H9 (cell line): ENCODE measurements around the gene TRNP1. TPM values are rescaled to one million over a fixed set of nuclear protein-coding genes. Genes with fewer than 3 reads are reported as not detected.

Experiments
- DNase-seq: peaks from one replicate; pipeline ENCODE4 v3.0.0-alpha.2; 2017
- H2AFZ ChIP-seq: one replicate; pipeline ENCODE4 v1.6.1; 2013; ENCODE audit warnings: mild to moderate bottlenecking, low read length, control low read depth, moderate library complexity
- H2AK5ac ChIP-seq: 2 replicates; pipeline ENCODE4 v1.6.1; 2013; ENCODE audit warnings: low read length, control low read depth, mixed read lengths; ENCODE audit not compliant: insufficient read length
- H2BK120ac ChIP-seq: one replicate; pipeline ENCODE4 v1.6.1; 2013; ENCODE audit warnings: low read depth, mild to moderate bottlenecking, low read length, control low read depth, inconsistent platforms; ENCODE audit not compliant: poor library complexity, severe bottlenecking
- H2BK12ac ChIP-seq: 2 replicates; pipeline ENCODE4 v1.6.1; 2013; ENCODE audit warnings: low read length, control low read depth, mixed read lengths, low read depth; ENCODE audit not compliant: insufficient read length
- H2BK15ac ChIP-seq: 2 replicates; pipeline ENCODE4 v1.6.1; 2013; ENCODE audit warnings: low read depth, low read length, control low read depth
- H2BK20ac ChIP-seq: one replicate; pipeline ENCODE4 v1.6.1; 2013; ENCODE audit warnings: low read depth, mild to moderate bottlenecking, low read length, control low read depth, inconsistent platforms; ENCODE audit not compliant: poor library complexity, severe bottlenecking
- H2BK5ac ChIP-seq: 2 replicates; pipeline ENCODE4 v1.6.1; 2013; ENCODE audit warnings: low read length, control low read depth, mixed read lengths; ENCODE audit not compliant: insufficient read length
- H3K14ac ChIP-seq: 2 replicates; pipeline ENCODE4 v1.6.1; 2013; ENCODE audit warnings: low read length, control low read depth; ENCODE audit not compliant: insufficient read depth
- H3K18ac ChIP-seq: 2 replicates; pipeline ENCODE4 v1.6.1; 2013; ENCODE audit warnings: low read depth, mild to moderate bottlenecking, mixed read lengths, low read length, control low read depth; ENCODE audit not compliant: insufficient read length
- H3K23ac ChIP-seq: 2 replicates; pipeline ENCODE4 v1.6.1; 2013; ENCODE audit warnings: low read length, control low read depth, mixed read lengths, low read depth; ENCODE audit not compliant: insufficient read length
- H3K23me2 ChIP-seq: 2 replicates; pipeline ENCODE4 v1.6.1; 2013; ENCODE audit warnings: low read depth, mild to moderate bottlenecking, mixed read lengths, low read length, control low read depth; ENCODE audit not compliant: insufficient read length, poor library complexity, severe bottlenecking
- H3K27ac ChIP-seq: 2 replicates; pipeline ENCODE4 v1.5.1; 2013; ENCODE audit warnings: low read length, control low read depth, mixed read lengths, low read depth; ENCODE audit not compliant: insufficient read length
- H3K27me3 ChIP-seq: 2 replicates; pipeline ENCODE4 v1.6.1; 2013; ENCODE audit warnings: low read length, control low read depth, inconsistent platforms; ENCODE audit not compliant: insufficient read depth
- H3K4ac ChIP-seq: 2 replicates; pipeline ENCODE4 v1.6.1; 2013; ENCODE audit warnings: low read depth, mild to moderate bottlenecking, control low read depth, inconsistent platforms, low read length, moderate library complexity
- H3K4me1 ChIP-seq: 2 replicates; pipeline ENCODE4 v1.6.1; 2013; ENCODE audit warnings: low read length, control low read depth, inconsistent platforms; ENCODE audit not compliant: insufficient read depth
- H3K4me2 ChIP-seq: 2 replicates; pipeline ENCODE4 v1.6.1; 2013; ENCODE audit warnings: low read length, control low read depth, mixed read lengths; ENCODE audit not compliant: insufficient read length, insufficient read depth
- H3K56ac ChIP-seq: 2 replicates; pipeline ENCODE4 v1.6.1; 2013; ENCODE audit warnings: low read depth, mild to moderate bottlenecking, mixed read lengths, low read length, control low read depth; ENCODE audit not compliant: insufficient read length
- H3K79me1 ChIP-seq: 2 replicates; pipeline ENCODE4 v1.6.1; 2013; ENCODE audit warnings: low read depth, mild to moderate bottlenecking, moderate library complexity, low read length, control low read depth, inconsistent platforms; ENCODE audit not compliant: insufficient read depth, poor library complexity, severe bottlenecking
- H3K79me2 ChIP-seq: 2 replicates; pipeline ENCODE4 v1.6.1; 2013; ENCODE audit warnings: low read length, control low read depth, inconsistent platforms; ENCODE audit not compliant: insufficient read depth
- H3K9ac ChIP-seq: 2 replicates; pipeline ENCODE4 v1.6.1; 2013; ENCODE audit warnings: low read length, control low read depth, mixed read lengths; ENCODE audit not compliant: insufficient read length; ENCODE audit errors: extremely low read depth
- H3K9me3 ChIP-seq: one replicate; pipeline ENCODE4 v1.6.1; 2013; ENCODE audit warnings: low read depth, low read length, inconsistent platforms; ENCODE audit not compliant: control insufficient read depth
- H3T11ph ChIP-seq: one replicate; pipeline ENCODE4 v1.6.1; 2013; ENCODE audit warnings: mild to moderate bottlenecking, low read length, control low read depth, inconsistent platforms
- H4K20me1 ChIP-seq: one replicate; pipeline ENCODE4 v1.6.1; 2013; ENCODE audit not compliant: control insufficient read depth, insufficient read length, insufficient read depth
- H4K5ac ChIP-seq: 2 replicates; pipeline ENCODE4 v1.6.1; 2013; ENCODE audit warnings: low read depth, mild to moderate bottlenecking, mixed read lengths, low read length, control low read depth; ENCODE audit not compliant: insufficient read length
- H4K8ac ChIP-seq: replicated peaks from 2 replicates; pipeline ENCODE4 v1.6.1; 2013; ENCODE audit warnings: low read length, control low read depth, mixed read lengths, low read depth; ENCODE audit not compliant: insufficient read length
- H4K91ac ChIP-seq: 2 replicates; pipeline ENCODE4 v1.6.1; 2013; ENCODE audit warnings: low read depth, mild to moderate bottlenecking, moderate library complexity, mixed read lengths, low read length, control low read depth; ENCODE audit not compliant: insufficient read length
- H3K27ac Mint-ChIP-seq, 3 experiments: 2 replicates in 2 of 3; 3 replicates in 1 of 3; pipeline ENCODE4 v1.8.0; 2020 to 2021; ENCODE audit warnings: mixed read lengths in 3 of 3, mild to moderate bottlenecking in 1 of 3, moderate library complexity in 1 of 3
- H3K27me3 Mint-ChIP-seq: 2 replicates; pipeline ENCODE4 v1.8.0; 2021; ENCODE audit warnings: low read depth, mild to moderate bottlenecking, moderate library complexity, mixed read lengths
- H3K36me3 Mint-ChIP-seq, 3 experiments: 2 replicates in 2 of 3; 3 replicates in 1 of 3; pipeline ENCODE4 v1.8.0; 2020 to 2021; ENCODE audit warnings: low read depth in 3 of 3, mixed read lengths in 3 of 3; ENCODE audit not compliant: insufficient read depth in 1 of 3
- H3K4me1 Mint-ChIP-seq, 2 experiments: 2 replicates each; pipeline ENCODE4 v1.8.0; 2020; ENCODE audit warnings: mixed read lengths in 2 of 2
- H3K4me3 Mint-ChIP-seq, 2 experiments: 2 replicates in 1 of 2; 3 replicates in 1 of 2; pipeline ENCODE4 v1.8.0; 2020 to 2021; ENCODE audit warnings: mild to moderate bottlenecking in 2 of 2, mixed read lengths in 2 of 2, moderate library complexity in 1 of 2
- H3K9me3 Mint-ChIP-seq, 2 experiments: 2 replicates in 1 of 2; 3 replicates in 1 of 2; pipeline ENCODE4 v1.8.0; 2020; ENCODE audit warnings: mild to moderate bottlenecking in 2 of 2, mixed read lengths in 2 of 2, moderate library complexity in 1 of 2
- CTCF ChIP-seq: fragments of 200-600 bp; sonication (generic); conservative IDR thresholded peaks from 3 replicates; pipeline ENCODE4 v1.8.0; 2021; ENCODE audit warnings: antibody characterized with exemption, mild to moderate bottlenecking
- WGBS: extraction: QIAGEN DNeasy Blood & Tissue Kit; methylation state at CpG from one replicate; pipeline ENCODE4 v1.1.7; 2013; ENCODE audit warnings: missing lambda C conversion rate, low lambda C conversion rate, mixed read lengths; ENCODE audit not compliant: insufficient read length; ENCODE audit errors: extremely low coverage; 5-methylcytosine and 5-hydroxymethylcytosine counted together
- total RNA-seq: library from RNA; stranded (reverse); gene quantifications from 2 replicates; pipeline ENCODE4 v1.2.1, GENCODE V29; 2021

The TRNP1 gene
- total RNA-seq, 1 experiment from 2014 or later: 39.0 TPM

- H3K14ac ChIP-seq: no peak overlapping the region
- Mint-ChIP-seq H3K4me1 (no peaks in the 10 kb centered on the region), H3K9me3 (peaks cover 4 to 5% of the 10 kb centered on the region in 2 experiments; a peak in 2 of 5 replicates), H3K36me3 (peaks cover 7 to 48% (median 45%) of the 10 kb centered on the region in 3 experiments; a peak in 6 of 7 replicates), H3K27me3 (no peaks in the 10 kb centered on the region), H3K4me3 (no peak overlapping the region), H3K27ac (peak overlapping the region in 1 of 3 experiments; percentile 91; a peak in 1 of 7 replicates)
- no peak overlapping the region for H4K5ac ChIP-seq
- H3K4ac ChIP-seq: no peak overlapping the region
- no peaks in the 10 kb centered on the region for H3K9me3 ChIP-seq
- H2BK15ac ChIP-seq: no peak overlapping the region
- H3K79me1 ChIP-seq: peaks cover under 1% of the 10 kb centered on the region
- WGBS: no CpG with 5 or more reads among the region's 24 CpGs
- H4K91ac ChIP-seq: no peak overlapping the region
- no peak overlapping the region for H3K9ac ChIP-seq
- no peak overlapping the region for H3K18ac ChIP-seq
- no peaks in the 10 kb centered on the region for H3K23me2 ChIP-seq
- DNase-seq: no peak
- no peak overlapping the region for H2AK5ac ChIP-seq
- no peak overlapping the region for H3K4me2 ChIP-seq
- no peak overlapping the region for H2BK12ac ChIP-seq
- H2BK5ac ChIP-seq: no peak overlapping the region
- no peaks in the 10 kb centered on the region for H3K27me3 ChIP-seq
- H2AFZ ChIP-seq: no peak overlapping the region
- H4K8ac ChIP-seq: no peak overlapping the region
- no peaks in the 10 kb centered on the region for H3K4me1 ChIP-seq
- H3K27ac ChIP-seq: no peak overlapping the region
- H3K56ac ChIP-seq: no peak overlapping the region
- no peaks in the 10 kb centered on the region for H4K20me1 ChIP-seq
- no peak overlapping the region for H2BK120ac ChIP-seq
- no peak overlapping the region for H2BK20ac ChIP-seq
- no peak overlapping the region for H3K23ac ChIP-seq
- no peak for TF ChIP-seq CTCF
- no peak overlapping the region for H3T11ph ChIP-seq
- no peaks in the 10 kb centered on the region for H3K79me2 ChIP-seq
These were observed 41.5 kb upstream of the TRNP1 start for GRCh38 chr1:26951821-26952497.
